Activated CD4-positive, alpha-beta T cell treated with anti-CD3 and anti-CD28 coated beads for 1 hour (primary cell): ENCODE measurements around the gene WASHC2A.
"Not testable (repeated sequence)": the region's sequence is repeated elsewhere in the genome, so short reads cannot be mapped to it uniquely, and the experiment has no call there.

ENCODE experiments used
- DNase-seq: peaks from one replicate; pipeline ENCODE4 v3.0.0-alpha.2; 2020

WASHC2A gene

GRCh38 chr10:50075139-50075538 is 7.4 kb downstream of the WASHC2A start:
- DNase-seq: not testable (repeated sequence)

- DNase-seq: not testable (repeated sequence)
Observed at GRCh38 chr10:50075544-50075943, 7.8 kb downstream of the WASHC2A start.

- not testable (repeated sequence) for DNase-seq
Observed at GRCh38 chr10:50091304-50091703, 23.6 kb downstream of the WASHC2A start.

- DNase-seq: not testable (repeated sequence)
Observed at GRCh38 chr10:50092928-50093327, 25.2 kb downstream of the WASHC2A start.

GRCh38 chr10:50094630-50095029 is 26.9 kb downstream of the WASHC2A start:
- DNase-seq: not testable (repeated sequence)

GRCh38 chr10:50095402-50095801 is 27.6 kb downstream of the WASHC2A start:
- DNase-seq: not testable (repeated sequence)

- DNase-seq: not testable (repeated sequence)
Observed at GRCh38 chr10:50096722-50097121, 29.0 kb downstream of the WASHC2A start.

GRCh38 chr10:50098645-50099044 is 30.9 kb downstream of the WASHC2A start:
- not testable (repeated sequence) for DNase-seq

GRCh38 chr10:50101139-50101582 is 33.4 kb downstream of the WASHC2A start:
- not testable (repeated sequence) for DNase-seq

GRCh38 chr10:50101747-50102146 is 34.0 kb downstream of the WASHC2A start:
- not testable (repeated sequence) for DNase-seq

GRCh38 chr10:50102267-50102666 is 34.5 kb downstream of the WASHC2A start:
- not testable (repeated sequence) for DNase-seq

GRCh38 chr10:50108999-50109698 is 41.4 kb downstream of the WASHC2A start:
- not testable (repeated sequence) for DNase-seq

GRCh38 chr10:50112419-50113112 is 44.8 kb downstream of the WASHC2A start:
- DNase-seq: not testable (repeated sequence)

GRCh38 chr10:50126765-50127164 is 59.0 kb downstream of the WASHC2A start:
- DNase-seq: not testable (repeated sequence)

- not testable (repeated sequence) for DNase-seq
Observed at GRCh38 chr10:50127770-50128292, 60.1 kb downstream of the WASHC2A start.

- not testable (repeated sequence) for DNase-seq
Observed at GRCh38 chr10:50131245-50131965, 63.7 kb downstream of the WASHC2A start.

- not testable (repeated sequence) for DNase-seq
Observed at GRCh38 chr10:50132322-50132721, 64.6 kb downstream of the WASHC2A start.

GRCh38 chr10:50132841-50133240 is 65.1 kb downstream of the WASHC2A start:
- not testable (repeated sequence) for DNase-seq

- not testable (repeated sequence) for DNase-seq
Observed at GRCh38 chr10:50143512-50144174, 75.9 kb downstream of the WASHC2A start.

GRCh38 chr10:50145575-50145974 is 77.8 kb downstream of the WASHC2A start:
- DNase-seq: not testable (repeated sequence)

- DNase-seq: no peak
Observed at GRCh38 chr10:50152792-50153272, 85.1 kb downstream of the WASHC2A start.

- DNase-seq: not testable (repeated sequence)
Observed at GRCh38 chr10:50157868-50158267, 90.1 kb downstream of the WASHC2A start.
